Measurements from ENCODE around the gene KCNA10.

DNA sequence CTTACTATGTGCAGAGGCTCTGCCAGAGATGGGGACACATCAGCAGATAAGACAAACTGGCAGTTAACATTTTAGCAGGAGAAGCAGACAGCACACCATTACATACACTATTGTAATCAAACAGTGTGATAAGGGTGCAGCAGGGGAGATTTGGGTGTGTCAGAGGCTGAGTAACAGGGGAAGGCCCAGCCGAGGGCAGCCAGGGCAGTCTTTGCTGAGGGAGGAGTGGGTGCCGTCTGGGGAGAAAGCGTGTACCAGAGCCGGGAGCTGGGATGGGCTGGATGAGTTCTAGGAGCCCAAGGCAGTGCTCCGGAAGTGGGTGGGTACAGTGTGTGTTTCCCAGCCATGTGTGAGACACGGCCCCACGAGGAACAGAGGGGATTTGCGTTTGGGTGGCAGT lies 31.2 kb downstream of the KCNA10 start:
- TF ChIP-seq, protein P1, sequence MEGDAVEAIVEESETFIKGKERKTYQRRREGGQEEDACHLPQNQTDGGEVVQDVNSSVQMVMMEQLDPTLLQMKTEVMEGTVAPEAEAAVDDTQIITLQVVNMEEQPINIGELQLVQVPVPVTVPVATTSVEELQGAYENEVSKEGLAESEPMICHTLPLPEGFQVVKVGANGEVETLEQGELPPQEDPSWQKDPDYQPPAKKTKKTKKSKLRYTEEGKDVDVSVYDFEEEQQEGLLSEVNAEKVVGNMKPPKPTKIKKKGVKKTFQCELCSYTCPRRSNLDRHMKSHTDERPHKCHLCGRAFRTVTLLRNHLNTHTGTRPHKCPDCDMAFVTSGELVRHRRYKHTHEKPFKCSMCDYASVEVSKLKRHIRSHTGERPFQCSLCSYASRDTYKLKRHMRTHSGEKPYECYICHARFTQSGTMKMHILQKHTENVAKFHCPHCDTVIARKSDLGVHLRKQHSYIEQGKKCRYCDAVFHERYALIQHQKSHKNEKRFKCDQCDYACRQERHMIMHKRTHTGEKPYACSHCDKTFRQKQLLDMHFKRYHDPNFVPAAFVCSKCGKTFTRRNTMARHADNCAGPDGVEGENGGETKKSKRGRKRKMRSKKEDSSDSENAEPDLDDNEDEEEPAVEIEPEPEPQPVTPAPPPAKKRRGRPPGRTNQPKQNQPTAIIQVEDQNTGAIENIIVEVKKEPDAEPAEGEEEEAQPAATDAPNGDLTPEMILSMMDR (tag by site-specific recombination; IDR thresholded peaks at IDR 0.05): no peak
- TF ChIP-seq ZNF664 (tag by site-specific recombination; IDR thresholded peaks at IDR 0.05) (no peak), ZNF707 (tag by site-specific recombination; IDR thresholded peaks at IDR 0.05) (no peak)
- TF ChIP-seq, protein P2, sequence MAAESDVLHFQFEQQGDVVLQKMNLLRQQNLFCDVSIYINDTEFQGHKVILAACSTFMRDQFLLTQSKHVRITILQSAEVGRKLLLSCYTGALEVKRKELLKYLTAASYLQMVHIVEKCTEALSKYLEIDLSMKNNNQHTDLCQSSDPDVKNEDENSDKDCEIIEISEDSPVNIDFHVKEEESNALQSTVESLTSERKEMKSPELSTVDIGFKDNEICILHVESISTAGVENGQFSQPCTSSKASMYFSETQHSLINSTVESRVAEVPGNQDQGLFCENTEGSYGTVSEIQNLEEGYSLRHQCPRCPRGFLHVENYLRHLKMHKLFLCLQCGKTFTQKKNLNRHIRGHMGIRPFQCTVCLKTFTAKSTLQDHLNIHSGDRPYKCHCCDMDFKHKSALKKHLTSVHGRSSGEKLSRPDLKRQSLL (tag by site-specific recombination; IDR thresholded peaks at IDR 0.05): no peak
